M059J (cell line): ENCODE data around the gene NDEL1. TPM values are rescaled to one million over a fixed set of nuclear protein-coding genes. Genes with fewer than 3 reads are reported as not detected.

Source experiments
- DNase-seq: peaks from one replicate; pipeline ENCODE4 v3.0.0-alpha.2; 2012; ENCODE audit warnings: low read depth
- total RNA-seq: library from RNA; depleted of rRNA; stranded (reverse); fragments of >200 nt; shearing (Covaris generic); gene quantifications from 2 replicates; pipeline ENCODE4 v1.2.3, GENCODE V29; 2014

NDEL1 gene
- total RNA-seq, 1 experiment from 2014 or later: 39.5 TPM

DNA sequence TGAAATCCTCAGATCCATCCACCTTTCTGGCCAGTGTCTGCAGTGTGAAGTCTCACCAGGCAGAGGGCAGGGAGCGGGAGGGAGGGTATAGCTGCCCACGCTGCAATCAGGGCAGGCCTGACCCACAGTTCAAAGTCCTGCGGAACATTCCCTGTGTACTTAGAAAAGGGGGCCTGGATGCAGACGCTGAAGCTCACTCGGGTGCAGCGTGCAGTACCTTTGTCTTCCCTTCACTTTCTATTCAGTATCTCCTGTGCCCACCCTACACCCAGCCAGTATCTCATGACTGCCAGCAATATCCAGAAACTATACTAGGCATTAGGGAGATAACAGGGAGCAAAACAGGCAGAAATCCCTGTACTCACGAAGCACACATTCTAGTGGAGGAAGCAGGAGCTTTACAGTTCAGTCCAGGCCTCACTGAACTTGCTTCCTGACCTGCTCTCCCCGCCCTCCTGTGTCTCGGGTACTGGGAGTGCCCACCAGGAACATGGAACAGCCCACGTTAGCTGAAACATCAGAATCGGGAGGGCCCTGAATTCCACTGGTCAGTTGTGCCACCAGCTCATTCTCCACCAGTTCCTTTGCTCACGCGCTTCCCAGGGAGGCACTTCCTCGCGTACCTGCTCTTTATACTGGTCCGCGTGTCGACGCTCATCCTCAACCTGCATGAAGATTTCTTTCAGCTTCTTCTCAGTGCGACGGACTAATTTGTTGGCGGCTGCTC is 42.2 kb downstream of the NDEL1 start:
- DNase-seq: no peak

DNA sequence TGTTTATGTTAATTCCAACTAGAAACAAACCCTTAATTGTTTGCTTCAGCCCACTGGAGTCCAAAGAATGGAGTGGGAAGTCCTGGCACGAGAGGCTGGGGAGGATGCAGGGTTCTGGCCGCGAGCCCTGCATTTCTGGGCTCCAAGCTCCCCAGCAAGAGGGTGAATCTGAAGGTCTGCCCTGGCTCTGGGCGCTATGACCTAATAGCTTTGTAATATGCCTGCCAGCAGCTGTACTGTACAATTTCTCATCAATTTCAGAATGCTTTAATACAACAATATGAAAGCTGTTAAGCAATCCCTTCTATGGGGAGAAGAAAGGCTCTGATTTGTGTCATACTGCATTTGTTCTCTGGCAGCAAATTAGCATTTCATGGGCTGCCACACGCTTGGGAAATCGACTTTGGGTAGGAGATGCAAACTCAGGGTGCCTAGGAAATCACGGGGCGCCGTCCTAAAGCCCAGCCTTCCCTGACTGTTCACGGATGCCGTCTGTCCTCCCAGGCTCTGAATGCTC is 43.8 kb downstream of the NDEL1 start:
- no peak for DNase-seq

DNA sequence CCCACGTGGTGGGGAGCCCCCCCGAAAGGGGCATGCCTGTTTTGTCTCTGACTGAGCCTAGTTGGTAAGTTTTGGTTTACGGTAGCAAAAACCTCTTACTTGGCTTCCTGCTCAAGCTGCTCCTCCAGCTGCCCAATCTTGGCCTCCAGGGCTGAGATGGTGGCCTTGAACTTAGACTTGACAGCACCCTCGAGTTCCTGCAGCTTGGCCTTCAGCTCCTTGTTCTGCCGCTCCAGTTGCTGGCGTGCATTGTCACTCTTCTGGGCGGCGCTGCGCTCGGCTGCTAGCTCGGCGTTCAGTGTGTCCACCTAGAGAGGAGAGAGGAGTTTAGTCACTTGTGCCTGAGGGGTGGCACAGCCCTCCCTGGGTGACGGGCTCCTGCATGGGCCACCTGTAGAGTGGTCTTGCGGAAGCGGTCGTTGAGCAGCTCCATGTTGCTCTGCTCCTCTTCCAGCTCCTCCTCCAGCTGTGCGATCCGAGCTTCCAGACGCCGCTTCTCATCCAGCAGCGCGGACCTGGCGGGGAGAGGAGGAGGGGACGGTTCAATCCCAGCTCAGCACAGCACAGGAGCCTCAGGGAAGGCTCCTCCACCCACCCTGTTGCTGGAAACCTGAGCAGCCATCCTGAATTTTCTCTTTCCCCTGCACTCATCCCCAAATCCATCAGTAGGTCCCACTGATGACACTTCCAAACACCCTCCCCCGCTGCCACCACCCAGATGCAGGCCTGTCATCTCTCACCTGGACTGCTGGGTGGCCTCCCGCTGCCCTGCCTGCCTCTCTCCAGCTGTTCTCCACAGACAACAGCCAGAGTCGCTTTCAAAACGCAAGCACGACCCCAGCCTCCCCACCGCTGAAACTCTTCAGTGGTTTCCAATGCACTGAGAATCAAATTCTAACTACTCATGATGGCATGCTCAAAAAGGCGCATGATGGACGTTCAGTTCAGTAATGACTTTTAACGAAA is 44.6 kb downstream of the NDEL1 start:
- DNase-seq: no peak

DNA sequence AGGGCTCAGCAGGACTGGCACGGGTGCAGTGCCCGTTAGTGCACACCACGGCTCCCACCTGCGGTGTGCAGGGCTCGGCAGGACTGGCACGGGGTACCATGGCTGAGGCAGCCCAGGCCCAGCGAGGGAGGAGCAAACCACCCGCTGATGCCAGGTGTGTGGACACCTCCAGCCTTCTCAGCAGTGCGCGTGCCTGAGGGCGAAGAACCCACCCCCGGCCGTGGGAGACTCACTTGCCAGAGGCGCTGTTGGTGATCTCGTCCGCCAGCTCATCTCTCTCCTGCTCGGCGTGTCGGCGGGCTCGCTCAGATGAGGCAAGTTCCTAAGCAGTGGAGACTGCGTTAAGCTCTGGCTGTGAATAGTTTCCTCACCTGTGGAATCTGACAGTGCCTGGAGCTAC is 45.4 kb downstream of the NDEL1 start:
- no peak for DNase-seq

DNA sequence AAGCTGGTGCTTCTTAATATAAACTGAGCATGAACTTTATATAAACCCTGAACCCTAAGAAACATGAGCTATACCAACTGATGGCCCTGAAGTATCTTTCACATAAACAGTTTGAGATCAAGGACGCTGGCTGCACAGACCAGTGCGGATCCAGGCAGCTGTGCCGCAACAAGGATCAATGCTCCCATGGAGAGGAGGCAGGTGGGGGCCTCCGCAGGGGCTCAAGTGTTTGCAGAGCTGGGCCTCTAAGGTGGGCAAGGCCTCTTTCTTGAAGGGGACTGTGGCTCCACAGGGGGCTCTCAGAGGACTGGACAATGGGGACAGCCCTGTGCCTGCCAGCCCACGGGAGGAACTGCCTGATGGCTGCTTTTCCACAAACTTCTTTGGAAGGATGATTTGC is 46.0 kb downstream of the NDEL1 start:
- DNase-seq: no peak

DNA sequence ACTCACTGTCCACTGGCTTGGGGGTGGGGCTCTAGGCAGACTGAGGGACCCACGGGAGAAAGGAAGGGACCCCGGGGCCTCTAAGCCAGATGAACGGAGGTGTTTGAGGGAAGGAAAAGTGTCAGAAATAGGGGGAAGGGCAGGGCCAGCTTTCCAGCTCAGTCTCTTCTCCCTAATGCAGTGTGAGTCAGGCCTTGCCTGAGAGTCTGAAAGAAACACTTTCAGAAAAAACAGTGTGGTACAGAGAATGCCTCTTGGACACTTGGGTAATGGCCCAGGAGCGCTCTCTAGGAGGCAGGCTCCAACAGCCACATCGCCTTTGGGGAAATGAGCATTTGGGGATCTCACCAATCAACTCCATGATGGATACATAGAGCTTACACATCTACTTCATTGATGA is 46.9 kb downstream of the NDEL1 start:
- DNase-seq: no peak

DNA sequence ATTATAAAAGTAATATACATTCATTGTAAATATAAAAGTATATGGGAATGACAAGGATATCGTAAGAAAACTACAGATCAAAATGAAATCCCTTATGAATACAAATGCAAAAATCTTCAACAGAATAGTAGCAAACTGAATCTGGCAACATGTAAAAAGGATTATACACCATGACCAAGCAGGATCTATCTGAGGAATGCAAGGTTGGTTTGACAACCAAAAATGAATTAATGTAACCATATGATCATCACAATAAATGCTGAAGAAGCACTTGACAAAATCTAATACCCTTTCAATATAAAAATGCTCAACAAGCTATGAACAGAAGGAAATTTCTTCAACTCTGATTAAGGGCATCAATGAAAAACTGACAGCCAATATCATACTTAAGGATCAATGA is 48.8 kb downstream of the NDEL1 start:
- DNase-seq: no peak

DNA sequence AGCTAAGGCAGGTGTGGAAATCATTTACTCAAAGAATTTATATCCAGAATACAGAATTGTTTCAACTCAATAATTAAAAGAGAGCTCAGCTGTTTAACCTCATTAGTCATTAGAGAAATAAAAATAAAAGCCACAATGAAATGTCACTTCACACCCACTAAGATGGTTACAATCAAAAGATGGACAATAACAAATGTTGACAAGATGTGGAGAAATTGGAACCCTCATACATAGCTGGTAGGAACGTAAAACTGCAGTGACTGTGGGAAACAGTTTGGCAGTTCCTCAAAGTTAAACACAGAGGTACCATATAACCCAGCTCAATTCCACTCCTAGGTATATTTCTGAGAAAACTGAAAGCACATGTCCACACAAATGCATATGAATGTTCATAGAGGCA is 49.8 kb downstream of the NDEL1 start:
- DNase-seq: no peak

DNA sequence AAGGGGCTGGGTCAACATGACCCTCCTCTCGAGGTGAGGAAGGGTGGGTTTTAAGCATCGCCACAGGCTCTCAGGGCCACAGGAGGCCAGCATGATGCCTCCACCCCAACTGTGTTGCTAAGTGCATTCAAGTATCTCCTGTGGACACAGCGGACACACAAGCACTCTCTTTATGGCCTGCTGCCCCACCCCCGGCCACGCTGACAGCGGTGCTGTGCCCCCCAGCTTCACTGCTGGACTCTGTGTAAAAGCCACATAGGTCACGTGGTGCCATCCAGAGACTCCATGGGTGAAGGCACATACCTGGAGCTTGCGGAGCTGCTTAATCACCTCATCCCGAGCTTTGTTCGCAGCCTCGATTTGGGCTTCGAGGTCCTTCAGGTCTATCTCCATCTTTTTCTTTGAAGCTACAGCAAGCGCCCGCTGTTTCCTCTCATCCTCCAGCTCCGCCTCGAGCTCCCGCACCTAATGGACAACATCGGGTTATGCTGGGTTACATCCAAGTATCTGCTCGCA is 51.5 kb downstream of the NDEL1 start:
- DNase-seq: no peak

DNA sequence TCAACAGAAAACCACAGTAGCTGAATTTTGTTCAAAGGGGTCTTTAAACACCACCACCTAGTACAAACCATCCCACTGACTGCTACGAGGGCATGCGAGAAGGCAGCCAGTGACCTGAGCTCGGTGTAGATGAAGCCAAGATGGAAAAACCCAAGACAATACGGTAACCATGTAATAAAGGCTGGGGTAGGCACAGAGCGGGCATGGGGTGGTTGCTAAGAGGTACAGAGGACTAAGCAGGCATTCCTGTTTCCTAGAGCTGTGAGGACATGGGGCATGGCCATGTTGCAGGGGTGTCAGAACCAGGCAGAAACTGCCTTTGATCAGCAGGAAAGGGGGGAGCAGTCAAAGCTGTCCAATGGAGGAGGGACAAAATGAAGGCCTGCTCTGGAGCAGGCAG is 52.1 kb downstream of the NDEL1 start:
- DNase-seq: no peak

DNA sequence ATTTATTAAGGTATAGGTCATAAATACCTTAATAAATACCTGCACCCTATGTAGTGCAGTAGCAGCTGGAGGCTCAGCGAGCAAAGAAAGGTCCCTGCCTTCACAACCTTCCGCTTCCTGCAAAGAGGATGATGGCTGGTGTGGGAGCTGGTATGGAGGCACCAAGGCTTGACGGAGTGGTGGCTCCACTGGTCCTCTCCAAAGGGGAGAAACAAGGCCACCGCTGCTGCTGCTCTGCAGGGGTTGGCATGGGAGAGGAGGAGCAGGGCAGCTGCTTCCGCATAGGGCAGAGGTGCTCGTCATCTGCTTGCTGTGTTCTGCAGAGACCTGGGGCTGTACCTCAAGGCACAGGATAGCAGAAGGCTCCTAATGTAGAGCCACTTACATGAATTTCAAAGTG is 52.8 kb downstream of the NDEL1 start:
- DNase-seq: no peak

DNA sequence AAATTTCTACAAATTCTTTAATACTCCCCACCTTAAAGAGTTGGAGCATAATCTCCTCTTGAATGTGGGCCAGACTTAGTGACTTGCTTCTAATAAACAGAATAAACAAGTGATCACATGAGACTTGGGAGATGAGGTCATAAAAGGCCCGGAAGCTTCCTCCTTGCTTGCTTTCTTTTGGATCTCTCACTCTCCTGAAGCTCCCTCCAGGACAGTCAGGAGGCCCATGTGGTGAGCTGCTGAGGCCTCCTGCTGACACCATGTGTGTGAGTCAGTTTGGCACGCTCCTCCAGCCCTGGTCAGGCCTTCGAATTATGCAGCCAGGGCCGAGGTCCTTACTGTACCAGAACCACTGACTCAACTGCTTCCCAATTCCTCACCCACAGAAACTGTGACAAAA is 53.2 kb downstream of the NDEL1 start:
- peak; percentile 88 for DNase-seq

DNA sequence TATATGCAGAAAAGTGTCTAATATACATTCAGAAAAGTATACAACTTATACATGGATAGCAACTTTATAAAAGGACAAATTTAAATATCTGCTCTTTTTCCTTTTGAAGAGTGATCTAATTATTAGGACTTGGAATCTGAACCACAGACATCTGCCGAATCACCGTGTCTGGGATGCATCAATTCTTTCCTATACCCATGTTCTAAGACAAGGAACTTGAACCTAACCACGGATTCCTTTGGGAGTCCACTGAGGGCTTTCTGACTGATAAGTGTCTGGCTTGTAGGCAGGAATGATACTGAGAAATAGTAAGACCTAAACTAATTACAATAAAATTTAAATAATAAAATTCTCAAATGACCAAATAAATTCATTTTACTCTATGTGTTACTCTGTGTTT is 54.2 kb downstream of the NDEL1 start:
- no peak for DNase-seq

DNA sequence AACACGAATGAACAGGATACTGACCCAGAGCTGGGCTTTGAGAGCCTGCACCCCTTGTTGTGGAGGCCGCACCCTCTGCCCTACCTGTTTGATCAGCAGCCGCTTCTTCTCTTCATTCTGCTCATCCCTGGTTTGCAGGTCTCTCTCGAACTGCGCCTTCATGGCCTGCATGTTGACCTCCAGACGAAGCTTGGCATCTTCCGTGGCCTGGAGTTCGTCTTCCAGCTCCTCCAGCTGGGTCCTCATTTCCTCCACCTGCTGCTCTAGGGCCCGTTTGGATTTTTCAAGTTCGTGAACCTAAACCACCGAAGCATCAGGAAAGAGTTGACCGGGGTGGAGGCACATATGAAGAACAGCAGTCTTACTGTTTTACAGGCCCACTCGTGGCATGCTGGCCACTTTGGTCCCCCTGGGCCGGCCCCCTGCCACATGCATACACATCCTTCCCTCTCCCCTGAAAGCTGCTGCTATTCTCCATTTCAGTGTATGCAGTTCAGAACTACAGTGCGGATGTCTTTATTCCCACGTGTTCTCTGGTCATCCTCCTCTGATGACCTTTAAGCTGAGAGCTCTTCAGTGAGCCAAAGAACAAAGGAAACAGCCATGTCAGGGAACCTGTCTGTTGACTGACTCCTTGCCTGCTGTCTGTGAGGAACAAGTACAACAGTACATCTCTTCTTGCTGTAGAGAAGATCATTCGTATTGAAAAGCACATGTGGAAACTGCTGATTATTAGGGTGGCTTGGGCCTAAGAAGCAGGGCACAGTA is 54.8 kb downstream of the NDEL1 start:
- DNase-seq: no peak

DNA sequence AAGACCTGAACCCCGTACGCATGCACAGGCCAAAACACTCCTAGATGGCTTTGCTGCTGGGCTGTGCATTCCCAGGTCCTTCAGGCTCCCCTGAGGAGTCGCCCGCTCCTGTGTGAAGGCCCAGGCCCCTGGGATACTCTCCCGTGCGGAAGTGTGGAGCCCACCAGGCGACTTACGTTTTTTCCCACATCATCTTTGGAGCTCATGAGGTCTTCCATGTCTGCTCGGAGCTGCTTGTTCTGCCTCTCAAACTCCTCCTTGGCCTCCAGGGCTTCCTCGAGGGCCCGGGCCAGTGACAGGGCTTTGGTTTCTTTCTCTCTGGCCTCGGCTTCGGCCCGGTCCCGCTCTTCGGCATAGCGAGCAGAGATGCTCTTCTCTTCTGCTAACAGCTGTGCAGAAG is 56.4 kb downstream of the NDEL1 start:
- no peak for DNase-seq

DNA sequence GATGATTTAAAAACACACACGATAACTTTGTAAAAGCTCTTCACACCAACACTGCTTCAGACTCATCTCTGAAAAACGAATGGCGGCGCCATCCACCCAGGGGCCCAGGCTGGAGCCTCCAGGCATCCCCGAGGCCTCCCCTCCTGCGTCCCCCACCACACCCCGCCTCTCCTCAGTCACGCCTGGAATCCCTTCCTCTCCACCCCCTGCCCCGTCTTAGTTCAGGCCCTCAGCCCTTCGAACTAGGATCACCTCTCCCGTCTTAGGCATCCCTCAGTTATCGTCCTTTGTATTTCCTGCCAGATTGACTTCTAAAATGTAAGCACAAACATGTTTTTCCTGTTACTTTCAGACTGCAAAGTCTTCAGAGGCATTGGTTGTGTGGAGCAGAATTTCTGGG is 58.3 kb downstream of the NDEL1 start:
- DNase-seq: no peak

DNA sequence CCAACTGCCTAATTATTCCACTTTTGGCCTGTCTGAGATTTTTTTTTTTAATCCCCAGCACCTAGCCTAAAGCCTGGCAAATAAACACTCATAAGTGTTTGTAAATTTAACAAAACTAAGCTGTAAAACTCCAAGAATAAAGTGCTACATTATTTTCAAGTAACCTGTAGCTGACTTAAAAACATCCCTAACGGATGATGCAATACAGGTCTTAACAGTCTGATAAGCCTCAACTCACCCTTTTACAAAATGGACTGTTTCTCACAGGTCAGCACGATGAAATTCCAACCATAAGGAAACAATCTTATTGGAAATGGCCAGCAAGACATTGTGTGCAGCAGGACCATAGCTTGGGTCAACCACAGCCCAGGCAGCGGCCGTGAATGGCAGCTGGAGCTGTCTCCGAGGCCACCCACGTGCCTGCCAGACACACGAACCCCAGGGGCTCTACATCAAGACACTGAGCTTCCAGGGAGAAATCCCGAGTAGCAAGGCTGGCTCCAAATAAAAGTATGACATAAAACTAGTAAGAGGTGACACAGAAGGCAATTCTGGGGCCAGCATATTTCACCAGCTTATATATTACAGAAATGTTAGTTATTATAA is 58.9 kb downstream of the NDEL1 start:
- no peak for DNase-seq

DNA sequence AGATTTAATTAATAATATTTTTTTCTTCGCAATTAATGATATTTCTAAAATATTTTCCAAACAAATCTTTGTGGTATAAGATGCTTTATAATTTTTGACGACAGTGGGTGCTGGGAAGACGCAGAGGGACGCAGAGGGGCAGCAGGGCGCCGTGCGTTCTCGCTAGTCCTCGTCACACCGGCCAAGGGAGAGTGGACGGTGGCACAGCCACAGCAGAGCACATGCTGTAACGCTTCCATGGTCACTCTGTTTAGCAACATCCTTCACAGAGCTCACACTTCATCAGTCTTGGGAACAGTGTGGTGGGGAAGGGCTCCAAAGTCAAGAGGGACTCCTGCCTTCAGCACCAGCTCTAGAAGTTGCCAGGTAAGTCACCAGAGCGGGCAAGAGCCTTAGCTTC is 60.4 kb downstream of the NDEL1 start:
- no peak for DNase-seq

DNA sequence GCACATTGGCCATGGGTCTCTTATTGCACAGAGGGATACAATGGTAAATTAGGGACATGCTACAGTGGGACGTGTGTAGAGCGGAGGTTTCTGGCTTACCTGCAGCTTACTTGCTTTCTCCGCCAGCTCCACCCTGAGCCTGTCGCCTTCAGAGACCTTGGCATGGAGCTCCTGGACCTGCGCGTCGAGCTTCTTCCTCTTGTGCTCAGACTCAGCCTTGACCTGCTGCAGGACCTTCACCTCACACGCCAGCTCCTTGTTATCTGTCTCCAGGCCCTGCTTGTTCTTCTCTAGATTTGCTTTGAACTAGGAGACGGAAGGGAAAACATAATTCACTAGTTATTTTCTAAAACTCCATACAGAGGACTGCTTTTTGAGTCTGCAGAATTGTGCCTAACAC is 63.5 kb downstream of the NDEL1 start:
- no peak for DNase-seq

DNA sequence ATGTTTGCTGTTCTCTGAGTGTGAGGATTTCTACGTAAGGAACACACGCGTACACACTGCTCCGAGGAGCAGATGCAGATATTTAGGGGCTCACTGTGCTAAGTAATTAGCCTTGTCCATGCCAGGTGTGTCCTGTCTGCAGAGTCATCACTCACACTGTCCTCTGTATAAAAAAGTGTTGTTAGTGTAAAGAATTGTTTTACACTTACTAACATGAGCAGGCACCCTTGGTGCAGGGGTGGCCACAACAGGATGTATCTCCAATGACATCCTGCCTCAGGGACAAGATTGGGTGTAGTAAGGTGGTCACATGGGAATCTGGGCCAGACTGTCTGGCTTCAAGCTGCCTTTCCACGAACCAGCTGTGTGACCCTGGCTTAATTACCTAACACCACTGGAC is 63.9 kb downstream of the NDEL1 start:
- DNase-seq: no peak

DNA sequence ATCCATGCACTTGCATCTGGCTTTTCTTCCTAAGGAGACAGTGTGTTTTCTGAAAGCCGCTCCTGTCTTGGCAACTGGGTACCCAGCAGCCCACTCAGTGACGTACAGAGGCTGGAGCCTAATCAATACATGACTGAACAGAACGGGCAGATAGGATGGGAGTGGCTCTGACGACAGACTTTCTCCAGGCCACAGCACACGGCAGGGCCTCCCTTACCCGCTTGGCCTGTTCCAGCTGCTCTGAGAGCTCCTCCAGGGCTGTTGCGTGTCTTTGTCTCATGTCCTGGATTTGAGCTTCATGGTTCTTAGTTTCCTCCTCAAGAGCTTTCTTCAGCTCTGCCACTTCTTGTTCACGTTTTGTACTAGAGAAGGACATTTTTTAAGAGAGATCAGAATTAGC is 64.9 kb downstream of the NDEL1 start:
- no peak for DNase-seq

DNA sequence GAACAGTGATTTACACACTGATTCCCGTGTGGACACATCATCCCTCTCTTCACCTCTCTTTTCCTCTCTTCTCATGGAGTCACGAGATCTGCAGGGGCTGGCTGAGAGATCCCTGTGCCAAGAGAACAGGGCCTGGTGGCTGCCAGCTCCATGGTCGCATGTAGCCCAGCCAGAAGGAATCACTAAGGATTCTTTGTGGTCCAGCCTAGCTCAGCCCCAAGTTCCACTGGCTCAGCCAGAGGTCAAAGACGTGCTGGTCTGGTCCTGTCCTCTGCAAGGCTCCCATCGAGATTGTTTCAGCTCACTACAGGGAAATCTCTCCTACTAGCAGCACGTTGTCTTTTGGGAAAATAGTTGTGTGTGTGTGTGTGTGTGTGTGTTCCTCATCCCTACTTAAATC is 66.4 kb downstream of the NDEL1 start:
- no peak for DNase-seq
